ENCODE measurements around the gene SLC16A2. TPM values are rescaled to one million over a fixed set of nuclear protein-coding genes. Genes with fewer than 3 reads are reported as not detected.
"Not testable (repeated sequence)": the region's sequence is repeated elsewhere in the genome, so short reads cannot be mapped to it uniquely, and the experiment has no call there.

The SLC16A2 gene
- total RNA-seq, 2 experiments from 2014 or later = 0.19 to 0.30 TPM

DNA sequence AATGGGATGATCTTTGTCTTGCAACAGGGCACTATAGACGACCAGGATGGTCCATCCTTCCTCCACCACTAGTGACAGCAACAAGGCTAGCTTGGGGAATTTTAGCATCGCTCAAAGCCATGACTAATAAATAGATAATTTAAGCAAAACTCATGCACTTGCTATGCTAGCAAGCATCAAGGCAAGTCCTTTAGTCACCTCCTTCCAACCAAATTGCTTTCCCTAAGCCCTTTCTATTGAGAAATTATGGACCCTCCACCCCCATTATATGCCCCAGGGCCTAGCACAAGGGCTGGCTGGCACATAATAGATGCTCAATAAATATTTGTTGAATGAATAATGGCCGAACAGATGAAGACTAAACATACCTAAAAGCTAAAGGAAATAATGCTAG is 28.6 kb downstream of the SLC16A2 start:
- DNase-seq = no peak
- no peaks in the 10 kb centered on the region for H3K9me3 Mint-ChIP-seq
- no peaks in the 10 kb centered on the region for H3K27me3 Mint-ChIP-seq (ENCODE audit: low read depth)
- CTCF ChIA-PET = no interaction called here
- peaks cover 22% of the 10 kb centered on the region for H3K4me1 Mint-ChIP-seq (ENCODE audit: low read depth)
- intact Hi-C loops (cut with micrococcal nuclease) = loop anchor here (10.0 kb wide), 1 partner anchor 825 kb away; the partner anchor contains the start of gene UPRT
- no peak overlapping the region for H3K27ac Mint-ChIP-seq
- H3K4me3 Mint-ChIP-seq = no peak overlapping the region
- no peaks in the 10 kb centered on the region for H3K36me3 Mint-ChIP-seq (ENCODE audit: low read depth)

DNA sequence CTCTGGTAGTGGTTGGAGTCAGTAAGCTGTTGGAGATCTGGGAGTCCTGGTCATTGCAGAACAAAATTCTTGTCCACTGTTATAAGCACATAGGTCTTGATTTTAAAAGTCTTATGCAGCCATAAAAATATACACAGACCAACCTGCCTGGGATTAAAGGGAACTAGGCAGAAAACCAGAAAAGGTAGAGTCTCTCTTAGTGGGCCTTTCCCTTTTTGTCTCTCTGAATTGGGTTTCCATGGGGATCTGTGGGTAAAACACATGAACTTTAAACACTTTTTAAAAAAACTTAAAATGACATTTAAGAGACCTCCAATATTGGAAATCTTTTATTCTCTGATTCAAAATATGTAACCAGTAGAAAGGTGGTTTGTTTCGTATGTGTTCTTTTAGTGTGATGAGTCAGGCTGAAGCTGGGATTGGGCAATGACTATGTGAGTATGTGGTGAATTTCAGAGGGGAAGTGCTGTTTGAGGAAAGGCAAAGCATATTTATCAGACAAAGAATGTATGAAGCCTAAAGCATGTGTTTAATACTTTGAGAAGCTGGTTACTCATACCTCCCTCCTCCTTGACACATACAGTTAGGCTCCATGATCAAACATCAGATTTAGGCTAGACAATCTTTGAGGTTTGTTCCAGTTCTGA is 29.6 kb downstream of the SLC16A2 start:
- Mint-ChIP-seq H3K4me1 (ENCODE audit: low read depth) (peaks cover 22% of the 10 kb centered on the region), H3K27ac (peak overlapping the region; percentile 51), H3K9me3 (no peaks in the 10 kb centered on the region), H3K4me3 (no peak overlapping the region), H3K27me3 (ENCODE audit: low read depth) (no peaks in the 10 kb centered on the region), H3K36me3 (ENCODE audit: low read depth) (no peaks in the 10 kb centered on the region)
- DNase-seq = peak; percentile 45
- CTCF ChIA-PET = interaction anchor here (0.7 kb wide), 1 partner anchor 68 kb away, joined by 3 read pairs; no protein-coding TSS in a partner anchor
- intact Hi-C loops (cut with micrococcal nuclease) = loop anchor here (1.0 to 10.0 kb wide), 2 partner anchors 83 to 824 kb away; partner anchors contain the start of gene UPRT

DNA sequence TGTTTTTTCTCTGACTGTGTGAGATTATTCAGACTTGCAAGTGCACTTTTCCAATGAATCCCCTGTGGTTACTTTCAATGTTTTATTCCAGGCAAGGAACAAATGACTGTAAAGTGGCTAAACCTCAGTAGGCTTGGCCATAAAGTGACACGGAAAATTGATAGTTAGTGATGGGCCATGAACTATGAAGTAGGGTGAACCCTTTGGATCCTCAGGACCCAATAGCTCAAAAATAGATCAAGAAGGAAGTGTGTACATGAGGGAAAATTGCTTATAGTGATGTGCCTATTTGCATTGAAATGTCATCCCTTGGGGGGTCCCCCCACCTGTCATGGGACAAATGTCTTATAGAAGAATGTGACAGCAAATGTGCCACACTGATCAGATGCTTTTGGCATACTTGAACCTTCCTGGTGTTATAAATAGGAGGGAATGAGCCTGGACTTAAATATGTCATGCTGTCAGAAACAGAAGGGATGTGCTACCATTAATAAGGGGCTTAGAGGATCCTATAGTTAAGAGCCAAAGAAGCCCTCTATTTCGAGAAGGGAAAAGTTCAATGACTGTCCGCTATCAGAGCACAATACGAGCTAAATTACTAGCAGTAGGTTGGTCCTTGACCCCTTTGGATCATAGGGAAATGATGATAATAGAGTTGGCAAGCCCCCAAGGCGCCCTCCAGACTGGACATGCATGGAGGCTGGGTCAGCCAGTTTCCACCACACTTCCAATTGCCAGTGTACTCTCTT is 30.3 kb downstream of the SLC16A2 start:
- H3K36me3 Mint-ChIP-seq (ENCODE audit: low read depth) = no peaks in the 10 kb centered on the region
- intact Hi-C loops (cut with micrococcal nuclease) = loop anchor here (1.0 to 10.0 kb wide), 2 partner anchors 83 to 823 kb away; partner anchors contain the start of gene UPRT
- H3K27me3 Mint-ChIP-seq (ENCODE audit: low read depth) = no peaks in the 10 kb centered on the region
- H3K9me3 Mint-ChIP-seq = no peaks in the 10 kb centered on the region
- no peak for DNase-seq
- peaks cover 22% of the 10 kb centered on the region for H3K4me1 Mint-ChIP-seq (ENCODE audit: low read depth)
- no peak overlapping the region for H3K4me3 Mint-ChIP-seq
- CTCF ChIA-PET = no interaction called here
- H3K27ac Mint-ChIP-seq = peak overlapping the region; percentile 51

DNA sequence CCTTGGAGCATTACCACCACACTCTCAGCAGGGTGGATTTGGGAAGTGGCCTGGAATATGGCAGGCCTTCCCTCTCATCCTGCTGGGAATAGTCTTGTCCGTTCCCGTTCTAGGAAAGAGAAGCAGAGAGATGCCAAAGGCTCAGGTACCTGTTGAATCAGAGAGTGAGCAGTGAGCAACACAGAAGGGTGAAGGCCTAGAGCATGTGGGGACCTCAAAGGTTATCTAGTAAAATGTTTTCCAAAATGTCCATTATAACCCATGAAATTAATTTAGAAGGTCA is 30.8 kb downstream of the SLC16A2 start:
- Mint-ChIP-seq H3K4me1 (ENCODE audit: low read depth) (peaks cover 22% of the 10 kb centered on the region), H3K27ac (no peak overlapping the region), H3K4me3 (no peak overlapping the region), H3K9me3 (no peaks in the 10 kb centered on the region), H3K27me3 (ENCODE audit: low read depth) (no peaks in the 10 kb centered on the region), H3K36me3 (ENCODE audit: low read depth) (no peaks in the 10 kb centered on the region)
- DNase-seq = no peak
- CTCF ChIA-PET = no interaction called here
- intact Hi-C loops (cut with micrococcal nuclease) = loop anchor here (10.0 kb wide), 1 partner anchor 823 kb away; the partner anchor contains the start of gene UPRT

DNA sequence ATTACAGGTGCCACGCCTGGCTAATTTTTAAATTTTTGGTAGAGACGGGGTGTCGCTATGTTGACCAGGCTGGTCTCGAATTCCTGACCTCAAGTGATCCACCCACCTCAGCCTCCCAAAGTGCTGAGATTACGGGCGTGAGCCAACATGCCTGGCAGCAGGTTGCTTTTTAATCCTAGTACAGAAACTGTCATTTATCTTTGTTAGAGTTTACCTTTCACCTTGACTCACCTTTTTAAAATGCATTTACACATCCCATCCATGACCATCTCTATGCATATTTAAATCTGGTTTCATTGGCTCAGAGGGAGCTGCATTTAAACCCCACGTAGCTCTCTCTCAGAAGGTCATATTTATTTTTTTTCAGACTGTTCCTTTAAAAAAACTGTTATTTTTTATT is 31.9 kb downstream of the SLC16A2 start:
- no peaks in the 10 kb centered on the region for H3K36me3 Mint-ChIP-seq (ENCODE audit: low read depth)
- CTCF ChIA-PET = no interaction called here
- DNase-seq = no peak
- H3K27me3 Mint-ChIP-seq (ENCODE audit: low read depth) = no peaks in the 10 kb centered on the region
- H3K27ac Mint-ChIP-seq = no peak overlapping the region
- H3K4me3 Mint-ChIP-seq = no peak overlapping the region
- peaks cover 22% of the 10 kb centered on the region for H3K4me1 Mint-ChIP-seq (ENCODE audit: low read depth)
- intact Hi-C loops (cut with micrococcal nuclease) = loop anchor here (10.0 kb wide), 1 partner anchor 822 kb away; the partner anchor contains the start of gene UPRT
- H3K9me3 Mint-ChIP-seq = no peaks in the 10 kb centered on the region

DNA sequence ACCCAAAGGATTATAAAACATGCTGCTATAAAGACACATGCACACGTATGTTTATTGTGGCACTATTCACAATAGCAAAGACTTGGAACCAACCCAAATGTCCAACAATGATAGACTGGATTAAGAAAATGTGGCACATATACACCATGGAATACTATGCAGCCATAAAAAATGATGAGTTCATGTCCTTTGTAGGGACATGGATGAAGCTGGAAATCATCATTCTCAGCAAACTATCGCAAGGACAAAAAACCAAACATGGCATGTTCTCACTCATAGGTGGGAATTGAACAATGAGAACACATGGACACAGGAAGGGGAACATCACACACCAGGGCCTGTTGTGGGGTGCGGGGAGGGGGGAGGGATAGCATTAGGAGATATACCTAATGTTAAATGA is 32.9 kb downstream of the SLC16A2 start:
- DNase-seq; CTCF ChIA-PET; H3K27me3 Mint-ChIP-seq (ENCODE audit: low read depth); H3K4me3 Mint-ChIP-seq; H3K9me3 Mint-ChIP-seq; H3K36me3 Mint-ChIP-seq (ENCODE audit: low read depth); H3K27ac Mint-ChIP-seq: not testable (repeated sequence)
- peaks cover 21% of the 10 kb centered on the region for H3K4me1 Mint-ChIP-seq (ENCODE audit: low read depth)
- intact Hi-C loops (cut with micrococcal nuclease) = loop anchor here (10.0 kb wide), 1 partner anchor 821 kb away; the partner anchor contains the start of gene UPRT

DNA sequence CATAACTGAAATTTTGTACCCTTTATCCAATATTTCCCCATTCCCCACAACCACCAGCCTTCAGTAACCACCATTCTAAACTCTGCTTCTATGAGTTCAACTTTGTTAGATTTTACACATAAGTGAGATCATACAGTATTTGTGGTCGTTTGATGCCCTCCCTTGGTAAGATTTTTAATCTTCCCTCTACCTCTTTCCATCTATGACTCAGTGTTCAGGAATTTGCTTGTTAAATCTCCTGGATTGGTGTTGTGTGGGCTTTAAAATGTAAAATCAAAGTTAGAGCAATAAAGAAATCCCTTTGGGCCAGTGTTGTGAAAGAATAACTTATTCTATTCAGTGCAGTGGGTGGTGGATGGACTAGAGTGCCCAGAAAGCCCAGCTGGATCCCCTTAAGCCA is 37.4 kb downstream of the SLC16A2 start:
- no peak overlapping the region for H3K27ac Mint-ChIP-seq
- no peaks in the 10 kb centered on the region for H3K36me3 Mint-ChIP-seq (ENCODE audit: low read depth)
- intact Hi-C loops (cut with micrococcal nuclease) = loop anchor here (1.0 to 10.0 kb wide), 2 partner anchors 75 to 816 kb away; partner anchors contain the start of gene UPRT
- no peaks in the 10 kb centered on the region for H3K9me3 Mint-ChIP-seq
- no peaks in the 10 kb centered on the region for H3K4me1 Mint-ChIP-seq (ENCODE audit: low read depth)
- no peak overlapping the region for H3K4me3 Mint-ChIP-seq
- CTCF ChIA-PET = no interaction called here
- no peak for DNase-seq
- H3K27me3 Mint-ChIP-seq (ENCODE audit: low read depth) = no peaks in the 10 kb centered on the region

DNA sequence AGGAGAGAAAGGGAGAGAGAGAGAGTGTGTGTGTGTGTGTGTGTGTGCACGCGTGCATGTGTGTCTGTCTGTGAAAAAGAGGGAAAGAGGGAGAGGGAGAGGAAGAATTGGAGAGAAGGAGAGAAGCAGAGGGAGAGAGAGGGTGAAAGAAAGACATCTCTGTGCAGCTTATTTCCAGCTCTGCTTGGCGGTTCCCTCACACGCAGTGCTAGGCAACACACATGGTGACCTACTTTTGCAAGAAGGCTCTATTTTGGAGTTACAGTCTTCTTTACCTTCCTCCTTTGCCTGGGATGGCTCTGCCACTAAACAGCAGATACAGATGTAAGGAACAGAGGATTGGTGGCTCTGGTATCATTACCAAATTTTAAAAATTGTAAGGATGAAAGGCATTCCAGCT is 40.1 kb downstream of the SLC16A2 start:
- Mint-ChIP-seq H3K4me1 (ENCODE audit: low read depth) (no peaks in the 10 kb centered on the region), H3K27ac (no peak overlapping the region), H3K4me3 (no peak overlapping the region), H3K36me3 (ENCODE audit: low read depth) (no peaks in the 10 kb centered on the region), H3K9me3 (no peaks in the 10 kb centered on the region), H3K27me3 (ENCODE audit: low read depth) (no peaks in the 10 kb centered on the region)
- no peak for DNase-seq
- CTCF ChIA-PET = interaction anchor here (0.5 kb wide), 1 partner anchor 54 kb away, joined by 4 read pairs; no protein-coding TSS in a partner anchor
- intact Hi-C loops (cut with micrococcal nuclease) = no loop called here

DNA sequence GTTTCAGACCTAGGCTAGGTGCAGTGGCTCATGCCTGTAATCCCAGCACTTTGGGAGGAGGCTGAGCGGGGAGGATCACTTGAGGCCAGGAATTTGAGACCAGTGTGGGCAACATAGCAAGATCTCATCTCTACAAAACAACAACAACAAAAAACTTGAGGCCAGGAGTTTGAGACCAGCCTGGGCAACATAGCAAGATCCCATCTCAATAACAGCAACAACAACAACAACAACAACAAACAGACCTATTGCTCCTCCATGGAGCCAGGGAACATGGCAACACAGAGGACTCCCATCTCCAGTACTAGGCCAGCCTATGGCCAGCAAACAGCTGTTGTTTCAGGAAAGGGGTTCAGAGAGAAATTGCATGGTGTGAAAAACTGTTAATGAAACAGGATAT is 43.4 kb downstream of the SLC16A2 start:
- H3K36me3 Mint-ChIP-seq (ENCODE audit: low read depth) = no peaks in the 10 kb centered on the region
- no peak overlapping the region for H3K4me3 Mint-ChIP-seq
- no peak overlapping the region for H3K27ac Mint-ChIP-seq
- no peaks in the 10 kb centered on the region for H3K9me3 Mint-ChIP-seq
- intact Hi-C loops (cut with micrococcal nuclease) = no loop called here
- DNase-seq = no peak
- CTCF ChIA-PET = no interaction called here
- H3K4me1 Mint-ChIP-seq (ENCODE audit: low read depth) = no peaks in the 10 kb centered on the region
- no peaks in the 10 kb centered on the region for H3K27me3 Mint-ChIP-seq (ENCODE audit: low read depth)

DNA sequence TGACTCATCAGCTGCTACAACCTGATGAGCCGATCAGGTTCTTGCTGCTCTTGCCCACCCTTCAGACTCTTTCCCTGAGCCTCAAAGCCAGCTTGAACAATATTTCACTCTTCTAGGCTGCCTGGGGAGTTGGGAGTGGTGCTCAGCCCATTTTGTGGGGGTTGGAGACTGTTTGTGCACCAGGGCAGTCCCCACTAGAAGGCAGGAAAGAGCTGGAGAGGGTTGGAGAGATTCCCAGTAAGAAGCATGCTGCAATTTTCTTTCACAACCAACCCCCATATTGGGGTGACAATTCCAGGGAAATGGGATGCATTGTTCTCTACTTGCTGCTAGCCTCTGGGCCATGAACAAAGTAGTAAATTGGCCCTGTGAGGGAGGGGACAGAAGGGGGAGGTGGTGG is 44.1 kb downstream of the SLC16A2 start:
- DNase-seq = no peak
- Mint-ChIP-seq H3K27ac (no peak overlapping the region), H3K27me3 (ENCODE audit: low read depth) (no peaks in the 10 kb centered on the region), H3K36me3 (ENCODE audit: low read depth) (no peaks in the 10 kb centered on the region), H3K4me3 (no peak overlapping the region), H3K9me3 (no peaks in the 10 kb centered on the region), H3K4me1 (ENCODE audit: low read depth) (no peaks in the 10 kb centered on the region)
- CTCF ChIA-PET = no interaction called here
- intact Hi-C loops (cut with micrococcal nuclease) = no loop called here

DNA sequence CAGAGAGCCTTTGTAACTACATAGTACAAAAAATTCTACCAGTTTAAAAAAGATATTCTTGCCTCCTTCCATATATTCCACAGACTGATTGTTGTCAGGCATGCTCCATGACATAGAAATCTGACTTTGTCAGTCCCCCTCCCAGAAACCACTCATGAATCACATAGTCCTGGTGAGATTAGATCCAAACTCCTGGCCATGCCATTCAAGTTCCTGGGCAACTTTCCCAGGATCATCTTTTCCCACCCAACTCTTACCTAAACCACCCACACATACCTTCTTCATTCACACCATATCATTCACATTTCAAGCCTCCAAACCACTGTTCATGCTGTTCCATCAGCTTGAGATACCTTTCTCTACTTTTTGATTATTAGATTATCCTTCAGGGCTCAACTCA is 46.4 kb downstream of the SLC16A2 start:
- no peaks in the 10 kb centered on the region for H3K9me3 Mint-ChIP-seq
- intact Hi-C loops (cut with micrococcal nuclease) = no loop called here
- H3K4me1 Mint-ChIP-seq (ENCODE audit: low read depth) = no peaks in the 10 kb centered on the region
- no peak overlapping the region for H3K4me3 Mint-ChIP-seq
- no peaks in the 10 kb centered on the region for H3K36me3 Mint-ChIP-seq (ENCODE audit: low read depth)
- DNase-seq = no peak
- CTCF ChIA-PET = no interaction called here
- H3K27me3 Mint-ChIP-seq (ENCODE audit: low read depth) = no peaks in the 10 kb centered on the region
- H3K27ac Mint-ChIP-seq = no peak overlapping the region

DNA sequence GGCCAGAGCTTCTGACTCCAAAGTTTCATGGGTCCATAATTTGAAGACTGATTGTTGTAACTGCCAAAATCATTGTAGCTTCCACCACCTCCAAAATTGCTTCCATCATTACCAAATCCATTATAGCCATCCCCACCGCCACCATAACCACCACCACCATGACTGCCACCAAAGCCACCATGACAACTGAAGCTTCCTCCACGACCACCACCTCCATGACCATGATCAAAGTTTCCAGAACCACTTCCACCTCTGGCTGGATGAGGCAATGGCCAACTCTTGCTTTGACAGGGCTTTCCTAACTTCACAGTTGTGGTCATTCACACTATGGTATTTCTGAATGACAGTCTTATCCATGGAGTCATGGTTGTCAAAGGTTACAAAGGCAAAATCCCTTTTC is 51.8 kb downstream of the SLC16A2 start:
- intact Hi-C loops (cut with micrococcal nuclease); H3K9me3 Mint-ChIP-seq; DNase-seq; H3K4me3 Mint-ChIP-seq; H3K36me3 Mint-ChIP-seq (ENCODE audit: low read depth); H3K27me3 Mint-ChIP-seq (ENCODE audit: low read depth); H3K4me1 Mint-ChIP-seq (ENCODE audit: low read depth); CTCF ChIA-PET; H3K27ac Mint-ChIP-seq: not testable (repeated sequence)

DNA sequence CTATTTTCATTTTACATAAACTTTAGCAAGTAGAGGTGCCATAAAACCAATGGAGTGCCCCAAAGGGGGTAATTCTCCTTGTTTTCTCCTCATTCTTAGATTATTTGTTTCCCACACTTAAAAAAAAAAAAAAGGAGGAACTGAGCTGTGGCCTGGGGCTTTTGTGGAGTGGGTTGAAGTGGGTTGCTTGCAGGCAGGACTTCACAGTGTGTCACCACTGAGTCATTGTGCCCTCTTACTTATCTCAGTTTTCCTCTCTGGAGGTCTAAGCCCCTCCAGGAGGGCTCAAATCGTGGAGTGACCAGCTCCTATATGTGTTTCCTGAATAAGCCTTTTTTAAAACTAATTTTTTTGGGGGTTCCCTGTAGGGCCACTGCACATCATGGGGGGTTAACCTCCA is 69.0 kb downstream of the SLC16A2 start:
- H3K27me3 Mint-ChIP-seq (ENCODE audit: low read depth) = no peaks in the 10 kb centered on the region
- no peak overlapping the region for H3K27ac Mint-ChIP-seq
- no peaks in the 10 kb centered on the region for H3K36me3 Mint-ChIP-seq (ENCODE audit: low read depth)
- no peaks in the 10 kb centered on the region for H3K4me1 Mint-ChIP-seq (ENCODE audit: low read depth)
- intact Hi-C loops (cut with micrococcal nuclease) = loop anchor here (5.0 kb wide), 1 partner anchor 62 kb away; no protein-coding TSS in a partner anchor
- no peak overlapping the region for H3K4me3 Mint-ChIP-seq
- no peak for DNase-seq
- H3K9me3 Mint-ChIP-seq = no peaks in the 10 kb centered on the region
- CTCF ChIA-PET = no interaction called here
